NK-92 treated with Interleukin-12 subunit alpha and Interleukin-12 subunit beta, amount 100 ng/mL, for 24 hours (cell line): ENCODE measurements around the gene RUVBL2.

ENCODE experiments used
- DNase-seq: peaks from one replicate; lab custom pipeline; 2025; lab: John Stamatoyannopoulos, UW

RUVBL2 gene

DNA sequence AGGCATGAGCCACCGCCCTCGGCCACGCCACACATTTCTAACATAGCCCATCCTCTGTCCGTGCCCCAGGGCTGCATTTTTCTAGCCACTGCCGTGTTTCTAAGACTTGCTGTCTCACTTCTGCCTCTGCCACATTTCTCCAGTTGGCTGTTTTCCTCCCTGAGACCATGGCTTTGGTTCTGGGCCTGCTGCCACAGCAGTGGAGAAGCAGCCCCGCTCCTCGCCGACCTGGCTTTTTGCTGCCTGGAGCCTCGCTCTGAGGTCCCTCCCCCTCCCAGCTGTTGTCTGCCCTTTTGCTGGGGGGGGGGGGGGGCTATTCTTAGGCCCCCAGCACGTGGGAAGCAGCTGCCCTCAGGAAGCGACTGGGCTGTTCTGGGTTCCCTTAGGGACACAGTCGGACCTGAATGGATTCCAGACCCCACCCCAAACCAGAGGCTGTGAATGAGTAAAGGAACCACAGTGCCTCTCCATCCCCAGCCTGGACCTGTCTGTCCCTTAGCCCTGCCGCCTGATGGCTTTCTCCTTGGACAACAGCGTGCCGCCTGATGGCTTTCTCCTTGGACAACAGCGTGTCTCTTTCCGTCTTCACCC, 3.9 kb upstream of the RUVBL2 start:
- DNase-seq = no peak

DNA sequence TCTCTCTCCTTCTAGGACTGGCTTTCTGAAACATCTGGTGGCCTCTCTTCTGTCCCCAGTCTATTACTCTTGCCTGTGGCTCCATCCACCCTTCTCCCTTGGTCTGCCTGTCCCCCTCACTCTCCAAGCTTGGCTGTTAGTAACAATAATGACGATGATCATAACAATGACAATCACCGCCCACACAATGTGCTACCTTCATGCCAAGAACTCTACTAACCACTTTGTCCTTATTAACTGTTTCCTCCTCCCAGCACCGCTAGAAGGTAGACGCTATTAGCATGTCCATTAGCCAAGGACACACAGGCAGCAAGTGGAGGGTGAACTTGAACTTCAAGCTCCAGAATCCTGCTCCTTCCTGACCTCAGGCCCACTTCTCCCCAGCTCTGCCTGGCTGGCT, 3.3 kb upstream of the RUVBL2 start:
- DNase-seq = no peak

DNA sequence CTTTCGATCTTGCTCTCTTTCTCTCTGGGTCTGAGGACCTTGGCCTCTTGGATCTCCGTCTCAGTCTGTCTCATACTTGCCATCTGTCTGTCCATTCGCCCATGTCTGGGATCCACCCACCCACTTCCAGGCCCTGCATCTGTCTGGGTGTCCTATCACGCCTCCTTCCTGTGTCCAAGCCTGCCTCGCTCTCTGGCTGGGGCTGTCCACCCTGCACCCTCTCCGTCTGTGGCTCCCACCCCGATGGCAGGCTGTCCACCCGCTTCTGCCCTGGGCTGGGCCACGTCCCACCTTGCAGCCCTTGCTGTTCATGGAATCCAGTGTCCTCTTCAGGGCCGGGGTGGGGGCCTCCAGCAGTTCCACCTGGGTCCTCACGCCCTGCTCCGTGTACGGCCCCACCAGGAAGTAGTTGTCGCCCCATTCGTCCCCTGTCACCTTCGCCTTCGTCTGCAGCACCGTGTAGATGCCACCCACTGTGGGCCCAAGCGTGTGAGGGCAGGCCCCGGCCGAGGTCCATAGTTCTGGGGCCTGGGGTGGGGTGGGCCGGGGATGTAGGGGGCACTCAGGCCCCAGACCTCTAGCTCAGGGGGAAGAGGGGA, 2.6 kb upstream of the RUVBL2 start:
- no peak for DNase-seq

DNA sequence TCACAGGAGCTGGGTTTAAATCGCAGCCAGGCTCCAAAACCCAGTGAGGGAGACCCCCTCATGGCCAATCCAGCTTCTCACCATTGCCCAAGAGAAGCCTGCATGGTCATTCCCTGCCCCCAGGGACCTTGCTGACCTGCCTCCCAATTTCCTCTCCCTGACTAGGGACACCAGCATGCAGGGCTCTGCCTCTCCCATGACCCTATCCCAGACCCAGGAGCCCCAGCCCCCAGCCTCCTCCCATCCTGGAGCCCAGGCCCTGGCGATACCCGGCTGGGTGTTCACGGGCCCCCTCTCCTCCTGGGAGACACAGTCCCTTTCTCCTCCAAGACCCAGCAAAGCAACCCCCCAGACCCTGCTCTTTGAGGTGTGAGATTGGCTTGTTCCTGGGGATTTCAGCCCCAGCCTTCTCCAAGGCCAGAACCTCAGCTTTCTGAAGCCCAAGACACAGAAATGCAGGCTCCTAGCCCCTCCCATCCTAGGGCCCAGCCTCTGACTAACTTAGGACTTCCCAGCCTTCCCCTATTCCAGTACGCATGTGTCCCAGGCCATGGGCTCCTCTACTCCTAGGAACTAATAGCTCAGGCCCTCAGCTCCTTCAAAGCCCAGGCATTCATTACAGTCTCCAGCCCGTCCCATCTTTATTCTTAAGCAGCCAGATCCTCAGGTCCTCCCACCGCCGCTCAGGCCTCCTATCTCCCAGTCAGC, 1.7 kb upstream of the RUVBL2 start:
- no peak for DNase-seq

DNA sequence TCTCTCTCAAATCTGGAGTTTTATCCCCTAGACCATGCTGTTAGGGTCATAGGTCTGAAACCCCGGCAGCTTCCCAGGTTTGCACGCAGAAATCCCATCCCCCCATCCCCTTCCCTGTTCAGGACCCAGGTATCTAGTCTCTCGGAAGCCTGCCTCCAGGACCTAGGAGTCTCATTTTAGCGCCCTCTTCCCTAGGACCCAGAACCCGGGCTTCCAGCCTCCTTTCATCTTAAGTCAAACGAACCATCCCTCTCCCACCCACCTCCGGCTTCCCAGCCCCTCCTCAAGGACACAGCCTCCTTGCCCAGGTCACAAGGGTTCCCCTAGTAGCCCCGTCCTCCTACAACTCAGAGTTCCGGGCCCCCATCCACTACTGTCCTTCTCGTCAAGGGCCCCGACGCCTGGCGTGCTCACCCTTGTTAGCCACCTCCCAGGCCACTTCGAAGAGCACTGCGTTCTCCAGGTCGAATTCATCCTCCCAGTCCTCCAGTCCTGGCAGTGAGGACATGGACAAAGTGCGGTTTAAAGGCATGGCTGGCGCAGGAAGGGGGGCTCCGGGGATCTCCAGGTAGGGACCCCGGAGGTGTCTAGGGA, 1.0 kb upstream of the RUVBL2 start:
- DNase-seq = no peak

DNA sequence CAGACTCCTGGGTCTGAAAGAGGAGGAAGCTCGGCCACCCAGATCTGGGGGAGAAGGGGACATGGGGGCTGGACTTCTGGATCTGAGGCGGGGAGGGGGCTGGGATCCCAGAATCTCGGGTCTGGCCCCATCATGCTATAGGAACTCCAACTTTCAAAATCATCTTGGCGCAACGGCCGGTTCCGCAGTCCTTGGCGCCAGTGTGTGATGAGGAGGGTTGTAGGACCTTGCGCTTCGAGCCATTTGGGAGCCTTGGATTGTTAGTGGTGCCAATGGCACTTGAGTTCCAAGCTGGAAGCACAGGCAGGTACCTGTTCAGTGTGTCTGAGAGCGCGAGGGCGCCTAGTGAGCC, 324 bp downstream of the RUVBL2 start:
- DNase-seq = no peak

DNA sequence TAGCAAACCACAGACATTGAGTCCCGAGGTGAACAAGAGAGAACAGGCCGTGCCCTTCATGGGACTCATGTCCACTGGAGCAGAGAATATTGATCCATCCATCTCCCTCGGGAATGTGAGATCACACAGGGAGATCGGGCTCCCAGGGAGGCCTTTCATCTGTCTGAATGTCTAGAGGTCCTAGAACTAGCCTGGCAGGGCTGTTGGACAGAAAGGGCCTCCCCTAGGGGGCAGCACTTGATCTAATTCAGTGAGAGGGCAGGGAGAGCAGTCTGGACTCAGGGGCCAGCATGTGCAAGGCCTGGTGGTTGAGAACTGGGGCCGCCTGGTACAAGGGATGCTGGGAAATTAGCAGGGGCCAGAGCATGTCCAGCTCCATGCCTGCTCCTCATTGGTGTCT, 4.3 kb downstream of the RUVBL2 start:
- peak; percentile 23 for DNase-seq

DNA sequence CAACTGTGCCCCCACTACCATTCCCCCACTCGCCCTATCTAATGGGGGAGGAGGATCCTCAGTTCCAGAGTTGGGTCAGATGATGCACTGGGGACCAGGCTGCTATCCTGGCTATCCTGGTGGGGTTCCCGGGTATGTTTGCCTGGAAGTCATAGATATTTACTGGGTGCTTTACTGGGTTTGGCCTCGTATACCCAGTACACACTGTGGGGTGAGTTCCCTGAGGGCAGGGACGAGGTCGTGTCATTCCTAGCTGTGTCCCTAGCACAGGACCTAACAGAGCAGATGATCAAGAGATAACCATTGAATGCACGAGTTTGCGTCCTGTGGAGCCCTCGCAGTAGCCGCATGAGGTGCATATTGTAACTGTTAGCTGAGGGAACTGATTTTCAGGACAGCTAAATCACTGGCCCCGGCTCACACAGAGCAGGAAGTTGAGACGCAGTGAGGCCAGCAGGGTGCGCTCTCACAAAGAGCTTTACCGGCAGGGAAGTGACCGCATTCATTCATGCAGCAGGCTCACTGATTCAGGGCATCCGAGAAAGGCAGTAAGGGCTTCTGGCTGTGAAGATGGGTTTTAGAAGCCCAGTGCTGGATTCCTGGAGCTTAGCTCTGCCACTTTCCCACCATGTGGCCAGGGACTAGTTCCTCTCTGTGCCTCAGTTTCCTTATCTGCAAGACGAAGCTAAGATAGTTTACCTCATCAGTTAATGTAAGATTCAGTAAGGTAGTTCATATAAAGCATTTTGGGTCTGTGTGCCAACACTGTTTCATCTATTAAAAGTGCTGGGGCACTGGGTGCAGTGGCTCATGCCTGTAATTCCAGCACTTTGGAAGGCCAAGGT, 6.0 kb downstream of the RUVBL2 start:
- no peak for DNase-seq

DNA sequence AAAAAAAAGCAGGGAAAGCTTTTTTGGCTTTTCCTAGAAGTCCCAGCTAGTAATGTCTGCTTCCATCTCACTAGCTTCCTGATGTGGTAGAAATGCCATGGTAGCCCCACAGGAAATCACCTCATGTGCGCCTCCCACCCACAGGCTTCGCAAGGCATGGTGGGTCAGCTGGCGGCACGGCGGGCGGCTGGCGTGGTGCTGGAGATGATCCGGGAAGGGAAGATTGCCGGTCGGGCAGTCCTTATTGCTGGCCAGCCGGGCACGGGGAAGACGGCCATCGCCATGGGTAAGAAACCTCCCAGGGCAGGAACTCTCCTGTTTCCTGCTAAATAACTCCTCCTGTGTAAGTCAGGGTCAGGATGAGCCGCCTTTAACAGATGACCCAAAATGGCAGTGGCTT, 10.4 kb downstream of the RUVBL2 start:
- DNase-seq = no peak

DNA sequence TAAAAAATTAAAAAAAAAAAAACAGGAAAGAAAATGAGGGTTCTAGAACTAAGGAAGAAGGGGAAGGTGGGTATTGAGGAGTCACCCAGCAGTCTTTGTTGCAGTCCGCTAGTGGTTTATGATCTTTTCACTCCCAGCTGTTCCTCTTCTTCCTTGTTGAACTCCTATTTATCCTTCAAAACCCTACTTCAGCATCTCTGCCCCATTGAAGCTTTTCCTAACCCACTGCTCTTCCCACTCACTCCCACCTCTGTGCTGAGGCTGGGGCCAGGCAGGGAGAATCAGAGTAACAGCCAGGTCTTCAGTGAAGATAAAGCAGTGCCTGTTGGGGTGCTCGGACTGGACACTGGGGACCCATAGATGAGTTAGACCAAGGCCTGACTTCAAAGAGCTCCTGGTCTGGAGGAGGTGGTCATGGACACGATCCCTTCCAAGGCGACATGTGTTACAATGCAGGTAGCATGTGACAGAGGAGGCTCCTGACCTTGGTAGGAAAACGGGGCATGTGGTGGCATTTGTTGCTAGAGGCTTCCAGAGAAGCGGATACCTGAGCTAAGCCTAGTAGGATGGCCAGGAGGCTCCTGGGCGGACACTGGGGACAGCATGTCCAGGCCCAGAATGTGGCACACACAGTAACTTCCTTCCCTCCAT, 11.4 kb downstream of the RUVBL2 start:
- no peak for DNase-seq

DNA sequence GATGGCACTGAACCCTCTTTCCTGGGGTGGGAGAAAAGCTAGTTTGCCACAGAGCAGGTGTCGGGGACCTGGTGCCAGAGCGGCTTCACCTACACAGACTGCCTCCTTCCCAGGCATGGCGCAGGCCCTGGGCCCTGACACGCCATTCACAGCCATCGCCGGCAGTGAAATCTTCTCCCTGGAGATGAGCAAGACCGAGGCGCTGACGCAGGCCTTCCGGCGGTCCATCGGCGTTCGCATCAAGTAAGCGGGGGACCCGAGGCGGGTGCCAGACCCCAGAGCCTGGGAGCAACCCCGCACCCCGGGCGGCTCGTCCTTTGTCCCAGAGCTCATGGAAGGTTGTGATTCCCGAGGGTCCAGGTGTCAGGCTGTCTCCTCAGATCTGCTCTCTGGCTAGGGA, 13.2 kb downstream of the RUVBL2 start:
- DNase-seq = no peak

DNA sequence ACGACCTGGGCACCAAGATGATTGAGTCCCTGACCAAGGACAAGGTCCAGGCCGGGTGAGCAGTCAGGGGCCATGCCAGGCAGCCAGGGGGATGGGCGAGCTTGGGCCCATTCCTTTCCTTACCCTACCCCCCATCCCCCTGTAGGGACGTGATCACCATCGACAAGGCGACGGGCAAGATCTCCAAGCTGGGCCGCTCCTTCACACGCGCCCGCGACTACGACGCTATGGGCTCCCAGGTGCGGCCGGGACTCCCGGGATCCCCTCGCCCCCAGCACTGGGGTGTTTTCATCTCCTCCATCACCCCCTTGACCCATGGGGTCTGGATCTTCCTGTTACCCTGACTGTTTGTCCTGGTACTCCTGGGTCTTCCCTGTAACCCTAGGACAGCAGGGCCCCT, 16.1 kb downstream of the RUVBL2 start:
- no peak for DNase-seq

DNA sequence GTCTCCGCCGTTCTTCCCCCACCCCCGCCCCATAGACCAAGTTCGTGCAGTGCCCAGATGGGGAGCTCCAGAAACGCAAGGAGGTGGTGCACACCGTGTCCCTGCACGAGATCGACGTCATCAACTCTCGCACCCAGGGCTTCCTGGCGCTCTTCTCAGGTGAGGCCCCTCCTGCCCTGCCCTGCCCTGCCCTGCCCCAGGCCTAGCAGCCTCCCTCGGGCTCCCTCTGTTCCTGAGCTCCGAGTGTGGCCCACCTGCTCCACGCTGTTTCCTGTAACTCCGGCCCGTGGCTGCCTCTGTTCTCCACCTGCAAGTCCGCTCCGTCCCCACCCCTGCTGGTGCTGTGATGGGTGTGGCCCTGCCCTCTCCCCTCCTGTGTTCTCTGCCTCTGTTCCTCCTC, 16.8 kb downstream of the RUVBL2 start:
- DNase-seq = no peak

DNA sequence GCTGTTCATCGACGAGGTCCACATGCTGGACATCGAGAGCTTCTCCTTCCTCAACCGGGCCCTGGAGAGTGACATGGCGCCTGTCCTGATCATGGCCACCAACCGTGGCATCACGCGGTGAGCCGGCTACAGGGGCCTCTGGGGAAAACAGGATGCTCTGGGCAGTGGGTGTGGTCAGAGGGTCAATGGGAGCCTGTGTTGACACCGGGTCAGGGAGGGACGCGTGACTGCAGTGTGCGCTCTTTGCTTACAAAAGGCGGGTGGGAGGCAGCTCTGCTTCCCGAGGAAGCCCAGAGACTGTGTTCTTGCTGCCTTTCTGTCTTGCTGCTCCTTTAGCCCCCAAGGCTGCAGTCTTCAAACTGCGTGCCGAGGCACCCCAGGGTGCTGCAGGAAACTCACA, 17.5 kb downstream of the RUVBL2 start:
- DNase-seq = no peak

DNA sequence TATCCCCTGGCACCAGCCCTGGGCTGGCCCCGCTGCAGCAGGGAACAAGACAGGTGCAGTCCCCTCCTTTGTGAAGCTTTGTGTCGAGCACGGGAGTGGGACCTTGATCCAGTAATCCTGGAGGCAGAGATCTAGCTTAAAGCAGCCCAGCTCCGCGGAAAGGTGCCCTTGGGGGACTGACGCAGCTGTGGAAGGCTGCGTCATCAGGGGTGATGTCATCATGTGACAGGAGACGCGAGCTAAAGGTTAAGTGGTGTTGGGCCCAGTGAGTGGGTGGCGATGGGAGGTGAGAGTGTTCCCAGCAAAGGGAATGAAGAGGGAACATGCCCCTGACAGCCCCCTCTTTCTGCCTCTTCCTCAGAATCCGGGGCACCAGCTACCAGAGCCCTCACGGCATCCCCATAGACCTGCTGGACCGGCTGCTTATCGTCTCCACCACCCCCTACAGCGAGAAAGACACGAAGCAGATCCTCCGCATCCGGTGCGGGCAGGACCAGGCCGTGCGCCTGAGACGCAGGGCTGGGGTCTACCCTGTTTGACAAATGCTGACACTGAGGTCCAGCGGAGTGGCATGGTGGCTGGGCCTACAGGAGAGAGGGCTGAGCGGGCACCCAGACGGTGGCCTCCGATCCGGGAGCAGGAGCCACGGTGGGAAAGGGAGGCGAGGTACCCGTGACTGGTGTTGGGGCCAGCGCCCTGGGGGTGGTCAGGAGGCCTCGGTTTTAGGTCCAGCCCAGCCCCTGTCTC, 20.6 kb downstream of the RUVBL2 start:
- DNase-seq = no peak

DNA sequence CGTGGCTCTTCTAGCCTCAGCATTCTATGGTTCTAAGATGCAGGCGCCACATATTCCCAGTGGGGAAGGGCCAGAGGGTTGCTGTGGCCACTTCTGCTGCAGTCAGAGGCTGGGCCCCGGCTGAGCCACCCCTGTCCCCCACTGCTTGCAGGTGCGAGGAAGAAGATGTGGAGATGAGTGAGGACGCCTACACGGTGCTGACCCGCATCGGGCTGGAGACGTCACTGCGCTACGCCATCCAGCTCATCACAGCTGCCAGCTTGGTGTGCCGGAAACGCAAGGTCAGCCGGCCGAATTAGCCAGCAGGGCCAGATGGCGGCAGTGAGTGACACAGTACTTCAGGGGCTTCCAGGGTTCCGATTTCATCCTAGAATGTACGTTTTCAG, 21.2 kb downstream of the RUVBL2 start:
- DNase-seq = no peak

DNA sequence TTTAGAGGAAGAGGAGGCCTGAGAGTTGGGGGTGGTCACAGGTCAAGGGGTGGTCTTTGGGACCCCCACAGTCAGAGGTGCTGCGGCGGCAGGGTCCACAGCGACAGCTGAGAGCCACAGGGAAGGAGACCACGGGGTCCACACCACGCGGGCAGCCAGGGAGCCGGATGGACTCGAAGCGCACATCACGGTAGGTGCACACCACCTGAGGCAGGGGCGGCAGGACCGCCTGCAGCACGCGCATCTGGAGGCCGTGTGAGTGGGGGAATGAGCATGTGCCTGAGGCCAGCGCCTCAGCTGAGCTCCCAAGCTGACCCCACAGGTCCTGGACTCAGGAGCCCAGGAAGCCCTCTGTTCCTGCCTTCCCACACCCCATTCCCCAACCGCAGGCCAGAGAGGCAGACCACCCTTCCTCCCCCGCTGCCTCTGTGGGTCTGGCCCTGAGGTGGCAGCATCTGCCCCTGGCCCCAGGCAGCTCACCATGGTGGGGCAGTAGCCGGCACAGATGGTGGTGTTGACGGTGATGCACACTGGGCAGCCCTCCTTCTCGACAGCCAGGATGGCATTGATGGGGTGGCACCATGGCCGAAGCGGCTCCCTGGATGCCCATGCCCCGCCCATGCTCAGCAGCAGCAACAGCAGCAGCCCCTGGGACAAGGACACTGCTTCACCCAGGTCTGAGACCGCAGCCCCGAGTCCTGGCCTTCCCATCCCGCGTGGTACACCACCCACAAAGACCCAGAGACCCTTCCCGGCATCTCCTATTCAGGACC, 22.6 kb downstream of the RUVBL2 start:
- DNase-seq = no peak

DNA sequence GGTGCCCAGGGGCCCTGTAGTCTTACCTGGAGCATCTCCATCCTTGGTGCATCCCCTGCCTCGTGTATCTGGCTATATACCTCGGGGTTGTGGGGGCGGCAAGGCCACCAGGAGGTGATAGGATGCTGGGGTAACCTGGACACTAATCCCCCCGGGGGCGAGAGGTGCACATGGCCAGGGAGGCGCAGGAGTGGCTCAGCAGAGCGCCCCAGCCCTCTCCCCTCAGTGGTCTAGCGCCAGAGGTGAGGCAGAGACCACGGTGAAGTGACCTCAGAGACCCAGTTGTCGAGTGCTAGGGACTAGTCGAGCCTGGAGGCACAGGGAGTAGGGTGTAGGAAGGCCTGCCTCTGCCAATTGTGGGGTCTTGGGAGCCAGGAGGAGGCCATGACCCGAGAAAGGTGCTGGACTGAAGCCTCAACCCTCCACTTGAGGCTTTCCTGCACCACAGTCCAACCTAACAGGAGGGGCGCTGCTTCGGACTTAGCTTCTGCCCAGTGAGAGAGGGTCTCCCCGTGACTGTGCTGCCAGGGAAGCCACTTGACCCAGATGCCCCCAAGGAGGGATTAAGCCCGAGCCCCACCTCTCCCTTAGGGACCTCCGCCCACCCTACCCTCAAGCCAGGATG, 23.5 kb downstream of the RUVBL2 start, which contains the start of gene LHB:
Gene LHB (minus strand): TSS at position 51 of the 625 bp plus-strand sequence. CDS start 10 bp downstream, at position 41.
- DNase-seq = no peak

DNA sequence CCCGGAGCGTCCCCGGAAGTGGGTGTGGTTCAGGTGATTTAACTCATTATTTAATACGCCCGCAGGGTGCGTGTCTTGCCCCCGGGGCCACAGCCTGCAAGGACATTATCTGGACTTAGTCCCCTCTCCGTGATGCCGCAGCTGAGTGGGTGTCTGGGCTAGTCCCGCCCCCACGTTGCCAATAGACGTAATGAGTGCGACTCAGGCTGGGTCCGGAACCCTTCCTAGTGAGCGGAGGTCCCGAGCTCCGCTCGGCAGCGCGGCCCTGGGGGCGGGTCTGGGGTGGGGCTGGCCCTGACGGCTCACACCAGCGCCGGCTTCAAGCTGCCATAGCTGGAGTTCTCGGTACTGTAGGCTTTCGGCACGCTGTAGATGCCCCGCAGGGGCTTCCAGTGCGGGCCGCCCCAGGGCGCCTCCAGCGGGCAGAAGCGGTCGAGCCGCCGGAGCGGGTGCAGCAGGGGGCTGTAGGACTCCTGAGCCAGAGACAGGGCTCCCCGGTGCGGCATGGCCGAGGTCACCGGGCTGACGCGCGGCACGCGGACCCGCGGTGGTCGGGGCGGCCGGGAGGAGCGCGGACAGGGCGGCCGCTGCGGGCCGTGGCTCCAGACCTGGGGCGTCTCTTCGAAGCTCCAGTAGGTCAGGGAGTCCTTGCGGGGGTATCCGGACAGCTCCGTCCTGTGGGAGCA, 24.1 kb downstream of the RUVBL2 start:
- DNase-seq = no peak
